Immature natural killer cell (primary cell): ENCODE data around the gene DMAC2. TPM values are rescaled to one million over a fixed set of nuclear protein-coding genes. Genes with fewer than 3 reads are reported as not detected.

Experiments
- DNase-seq, 3 donors: peaks; one replicate each; pipeline ENCODE4 v3.0.0; 2022; ENCODE audit warnings: mixed read lengths in 1 of 3
- H3K27ac Mint-ChIP-seq, 6 donors: one replicate each; pipeline ENCODE4 v1.8.0; 2020; ENCODE audit warnings: mixed read lengths in 6 of 6, mild to moderate bottlenecking in 5 of 6, inconsistent platforms in 4 of 6, moderate library complexity in 3 of 6
- H3K27me3 Mint-ChIP-seq, 3 donors: one replicate each; pipeline ENCODE4 v1.8.0; 2020 to 2021; ENCODE audit warnings: low read depth in 3 of 3, mild to moderate bottlenecking in 3 of 3, mixed read lengths in 3 of 3, moderate library complexity in 3 of 3, inconsistent platforms in 1 of 3
- H3K36me3 Mint-ChIP-seq, 3 donors: one replicate each; pipeline ENCODE4 v1.8.0; 2020; ENCODE audit warnings: mixed read lengths in 3 of 3, inconsistent platforms in 2 of 3, mild to moderate bottlenecking in 2 of 3
- H3K4me1 Mint-ChIP-seq, 2 donors: one replicate each; pipeline ENCODE4 v1.8.0; 2020; ENCODE audit warnings: inconsistent platforms in 2 of 2, mild to moderate bottlenecking in 2 of 2, mixed read lengths in 2 of 2, moderate library complexity in 1 of 2
- H3K4me3 Mint-ChIP-seq, 5 donors: one replicate each; pipeline ENCODE4 v1.8.0; 2020; ENCODE audit warnings: mild to moderate bottlenecking in 5 of 5, mixed read lengths in 5 of 5, inconsistent platforms in 3 of 5, moderate library complexity in 3 of 5
- H3K9me3 Mint-ChIP-seq, 6 donors: one replicate each; pipeline ENCODE4 v1.8.0; 2020; ENCODE audit warnings: mild to moderate bottlenecking in 6 of 6, mixed read lengths in 6 of 6, inconsistent platforms in 4 of 6, moderate library complexity in 3 of 6
- polyA plus RNA-seq, 3 donors: library from polyadenylated mRNA; unstranded; fragments of 300-500 nt; fragmentation: Illumina TruSeq; gene quantifications; one replicate each; pipeline ENCODE4 v1.2.3, GENCODE V29; 2021

Gene DMAC2
- polyA plus RNA-seq, 3 donors from 2014 or later, result 70.5 to 90.4 (median 77.3) TPM

- Mint-ChIP-seq H3K9me3 (no peaks in the 10 kb centered on the region), H3K4me1 (no peaks in the 10 kb centered on the region), H3K4me3 (no peak overlapping the region), H3K27ac (no peak overlapping the region), H3K36me3 (no peaks in the 10 kb centered on the region), H3K27me3 (peaks cover 0 to 28% (median 5%) of the 10 kb centered on the region in 3 donors)
- DNase-seq, result no peak
Measured at GRCh38 chr19:41455936-41456335, 16.2 kb upstream of the DMAC2 start.

GRCh38 chr19:41452584-41453275 lies 13.0 kb upstream of the DMAC2 start:
- H3K9me3 Mint-ChIP-seq, result no peaks in the 10 kb centered on the region
- H3K27ac Mint-ChIP-seq, result no peak overlapping the region
- H3K27me3 Mint-ChIP-seq, result peaks cover 4 to 26% (median 6%) of the 10 kb centered on the region in 3 donors
- peaks cover 0 to 5% of the 10 kb centered on the region in 2 donors for H3K4me1 Mint-ChIP-seq
- H3K4me3 Mint-ChIP-seq, result no peak overlapping the region
- H3K36me3 Mint-ChIP-seq, result no peaks in the 10 kb centered on the region
- DNase-seq, result no peak

GRCh38 chr19:41449865-41450178 lies 10.1 kb upstream of the DMAC2 start:
- peaks cover 4 to 24% (median 9%) of the 10 kb centered on the region in 3 donors for H3K27me3 Mint-ChIP-seq
- H3K4me3 Mint-ChIP-seq, result no peak overlapping the region
- no peak for DNase-seq
- H3K4me1 Mint-ChIP-seq, result peaks cover 0 to 5% of the 10 kb centered on the region in 2 donors
- H3K9me3 Mint-ChIP-seq, result no peaks in the 10 kb centered on the region
- H3K36me3 Mint-ChIP-seq, result no peaks in the 10 kb centered on the region
- H3K27ac Mint-ChIP-seq, result no peak overlapping the region

GRCh38 chr19:41449079-41449864 lies 9.6 kb upstream of the DMAC2 start:
- Mint-ChIP-seq H3K9me3 (no peaks in the 10 kb centered on the region), H3K27ac (peak overlapping the region in 1 of 6 donors; percentile 30), H3K4me3 (peak overlapping the region in 3 of 5 donors; percentile 38 to 67 (median 63)), H3K27me3 (peaks cover 6 to 23% (median 9%) of the 10 kb centered on the region in 3 donors), H3K36me3 (no peaks in the 10 kb centered on the region), H3K4me1 (peaks cover 0 to 5% of the 10 kb centered on the region in 2 donors)
- peak; percentile 67 to 71 (median 67) for DNase-seq

GRCh38 chr19:41447732-41448332 lies 8.1 kb upstream of the DMAC2 start:
- Mint-ChIP-seq H3K4me1 (peaks cover 0 to 5% of the 10 kb centered on the region in 2 donors), H3K9me3 (no peaks in the 10 kb centered on the region), H3K27me3 (peaks cover 11 to 25% (median 12%) of the 10 kb centered on the region in 3 donors), H3K27ac (no peak overlapping the region), H3K36me3 (peaks cover 0 to 3% (median 0%) of the 10 kb centered on the region in 3 donors), H3K4me3 (no peak overlapping the region)
- no peak for DNase-seq

- peaks cover 11 to 28% (median 12%) of the 10 kb centered on the region in 3 donors for H3K27me3 Mint-ChIP-seq
- DNase-seq, result no peak
- peaks cover 0 to 5% of the 10 kb centered on the region in 2 donors for H3K4me1 Mint-ChIP-seq
- H3K9me3 Mint-ChIP-seq, result no peaks in the 10 kb centered on the region
- H3K36me3 Mint-ChIP-seq, result peaks cover 0 to 3% (median 0%) of the 10 kb centered on the region in 3 donors
- no peak overlapping the region for H3K4me3 Mint-ChIP-seq
- no peak overlapping the region for H3K27ac Mint-ChIP-seq
Measured at GRCh38 chr19:41445575-41445974, 5.9 kb upstream of the DMAC2 start.

- peaks cover 0 to 3% (median 0%) of the 10 kb centered on the region in 3 donors for H3K36me3 Mint-ChIP-seq
- no peak overlapping the region for H3K27ac Mint-ChIP-seq
- DNase-seq, result no peak
- peaks cover 6 to 24% (median 12%) of the 10 kb centered on the region in 3 donors for H3K27me3 Mint-ChIP-seq
- no peak overlapping the region for H3K4me3 Mint-ChIP-seq
- no peaks in the 10 kb centered on the region for H3K9me3 Mint-ChIP-seq
- no peaks in the 10 kb centered on the region for H3K4me1 Mint-ChIP-seq
Measured at GRCh38 chr19:41443813-41444455, 4.2 kb upstream of the DMAC2 start.

- Mint-ChIP-seq H3K27me3 (peaks cover 6 to 18% (median 9%) of the 10 kb centered on the region in 3 donors), H3K4me3 (no peak within 1 kb of the TSS), H3K27ac (peak within 1 kb of the TSS in 1 of 6 donors; percentile 26), H3K4me1 (peaks cover 0 to 2% of the 10 kb centered on the region in 2 donors), H3K9me3 (no peaks in the 10 kb centered on the region), H3K36me3 (peaks cover 0 to 3% (median 0%) of the 10 kb centered on the region in 3 donors)
- DNase-seq, result no peak
Measured at GRCh38 chr19:41442473-41443355, 3.0 kb upstream of the DMAC2 start, which contains the start of gene ERICH4. Gene ERICH4 (plus strand): TSS chr19:41443156. CDS start chr19:41443170, 14 bp downstream.

GRCh38 chr19:41441321-41441945 lies 1.7 kb upstream of the DMAC2 start:
- Mint-ChIP-seq H3K27ac (no peak overlapping the region), H3K27me3 (peaks cover 3 to 10% (median 9%) of the 10 kb centered on the region in 3 donors), H3K36me3 (peaks cover 0 to 3% (median 0%) of the 10 kb centered on the region in 3 donors), H3K4me3 (no peak overlapping the region), H3K4me1 (peaks cover 0 to 5% of the 10 kb centered on the region in 2 donors), H3K9me3 (no peaks in the 10 kb centered on the region)
- no peak for DNase-seq

- Mint-ChIP-seq H3K9me3 (no peaks in the 10 kb centered on the region), H3K36me3 (peaks cover 0 to 4% (median 3%) of the 10 kb centered on the region in 3 donors), H3K27me3 (peaks cover 0 to 3% (median 0%) of the 10 kb centered on the region in 3 donors), H3K4me3 (peak overlapping the region in 3 of 5 donors; percentile 29 to 65 (median 64)), H3K27ac (peak overlapping the region in 5 of 6 donors; percentile 35 to 71 (median 63)), H3K4me1 (peaks cover 0 to 11% of the 10 kb centered on the region in 2 donors)
- DNase-seq, result no peak
Measured at GRCh38 chr19:41437944-41438574, 1.7 kb downstream of the DMAC2 start.

GRCh38 chr19:41436674-41436951 lies 3.1 kb downstream of the DMAC2 start:
- Mint-ChIP-seq H3K4me3 (peak overlapping the region in 3 of 5 donors; percentile 0 to 42 (median 25)), H3K9me3 (no peaks in the 10 kb centered on the region), H3K4me1 (peaks cover 0 to 12% of the 10 kb centered on the region in 2 donors)

More at GRCh38 chr19:41436674-41436951, 3.1 kb downstream of the DMAC2 start:
- Mint-ChIP-seq H3K27ac (peak overlapping the region in 2 of 6 donors; percentile 9 to 14), H3K27me3 (peaks cover 0 to 3% (median 1%) of the 10 kb centered on the region in 3 donors), H3K36me3 (peaks cover 3 to 12% (median 6%) of the 10 kb centered on the region in 3 donors)
- no peak for DNase-seq
